ENCODE results near the gene MYMK.

DNA sequence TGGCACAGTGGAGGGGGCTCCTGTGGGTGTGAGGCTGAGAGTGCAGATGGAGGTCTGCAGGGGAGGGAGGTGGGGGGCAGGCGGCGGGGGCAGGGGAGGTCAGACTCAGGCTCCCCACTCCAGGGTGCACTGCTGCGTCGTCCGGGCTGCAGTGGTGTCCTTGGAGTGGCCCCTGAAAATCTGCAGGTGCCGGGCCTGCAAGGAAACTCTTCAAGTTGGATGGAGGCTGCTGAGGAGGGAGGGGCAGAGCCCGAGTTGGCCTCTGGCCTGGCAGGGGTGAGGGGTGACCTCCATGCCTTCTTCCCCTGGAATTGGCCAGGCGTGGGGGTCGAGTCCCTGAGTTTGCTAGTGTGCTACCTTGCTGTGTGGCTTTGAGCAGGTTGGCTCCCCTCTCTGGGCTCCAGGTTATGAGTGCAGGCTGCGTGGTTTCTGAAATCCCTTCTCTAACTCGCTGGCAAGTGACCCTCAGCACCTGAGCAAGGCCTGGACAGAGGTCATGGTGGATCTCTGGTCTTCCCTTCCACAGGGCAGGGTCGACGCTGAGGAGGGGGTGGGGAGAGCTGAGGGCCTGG lies 10.6 kb upstream of the MYMK start:
- TF ChIP-seq, protein P1, sequence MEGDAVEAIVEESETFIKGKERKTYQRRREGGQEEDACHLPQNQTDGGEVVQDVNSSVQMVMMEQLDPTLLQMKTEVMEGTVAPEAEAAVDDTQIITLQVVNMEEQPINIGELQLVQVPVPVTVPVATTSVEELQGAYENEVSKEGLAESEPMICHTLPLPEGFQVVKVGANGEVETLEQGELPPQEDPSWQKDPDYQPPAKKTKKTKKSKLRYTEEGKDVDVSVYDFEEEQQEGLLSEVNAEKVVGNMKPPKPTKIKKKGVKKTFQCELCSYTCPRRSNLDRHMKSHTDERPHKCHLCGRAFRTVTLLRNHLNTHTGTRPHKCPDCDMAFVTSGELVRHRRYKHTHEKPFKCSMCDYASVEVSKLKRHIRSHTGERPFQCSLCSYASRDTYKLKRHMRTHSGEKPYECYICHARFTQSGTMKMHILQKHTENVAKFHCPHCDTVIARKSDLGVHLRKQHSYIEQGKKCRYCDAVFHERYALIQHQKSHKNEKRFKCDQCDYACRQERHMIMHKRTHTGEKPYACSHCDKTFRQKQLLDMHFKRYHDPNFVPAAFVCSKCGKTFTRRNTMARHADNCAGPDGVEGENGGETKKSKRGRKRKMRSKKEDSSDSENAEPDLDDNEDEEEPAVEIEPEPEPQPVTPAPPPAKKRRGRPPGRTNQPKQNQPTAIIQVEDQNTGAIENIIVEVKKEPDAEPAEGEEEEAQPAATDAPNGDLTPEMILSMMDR (IDR thresholded peaks at IDR 0.05; ENCODE audit: borderline replicate concordance, extremely low read depth, low read length, poor library complexity, severe bottlenecking), result no peak
- TF ChIP-seq EZH2 (IDR thresholded peaks at IDR 0.05; ENCODE audit: borderline replicate concordance, low read depth, low read length, severe bottlenecking), result no peak

All from DND-41 (cell line).